WTC11 (cell line): ENCODE data around the gene FANCI. TPM values are rescaled to one million over a fixed set of nuclear protein-coding genes. Genes with fewer than 3 reads are reported as not detected.
A peak's percentile ranks its signal among the peaks of the same experiment; 100 is the strongest.

Experiments
- ATAC-seq: fragments of 200-7000 bp; cut with Tn5 transposase; 2 replicates; pipeline ENCODE4 v1.10.0; 2021; ENCODE audit warnings: mild to moderate bottlenecking, moderate library complexity
- CTCF ChIA-PET: fragments of 300-600 bp; sonication (Branson Sonifier 250); formaldehyde crosslinking; loops from one replicate; lab custom pipeline; 2021; ENCODE audit warnings: antibody characterized with exemption; lab: Charles Lee
- POLR2A ChIA-PET: fragments of 350-600 bp; sonication (Branson Sonifier 250); formaldehyde crosslinking; loops from one replicate; lab custom pipeline; 2021; ENCODE audit warnings: antibody characterized with exemption; lab: Charles Lee
- DNase-seq: peaks from one replicate; pipeline ENCODE4 v3.0.0; 2021; ENCODE audit warnings: low spot score
- H3K27ac Mint-ChIP-seq: 2 replicates; pipeline ENCODE4 v1.8.0; 2021; ENCODE audit warnings: mixed read lengths
- H3K27me3 Mint-ChIP-seq: 2 replicates; pipeline ENCODE4 v1.8.0; 2021; ENCODE audit warnings: low read depth, mild to moderate bottlenecking, moderate library complexity, mixed read lengths
- H3K36me3 Mint-ChIP-seq: 2 replicates; pipeline ENCODE4 v1.8.0; 2021; ENCODE audit warnings: mixed read lengths
- H3K4me1 Mint-ChIP-seq: 2 replicates; pipeline ENCODE4 v1.8.0; 2022; ENCODE audit warnings: mixed read lengths
- H3K4me3 Mint-ChIP-seq: 2 replicates; pipeline ENCODE4 v1.8.0; 2021; ENCODE audit warnings: mild to moderate bottlenecking, moderate library complexity, mixed read lengths
- H3K9me3 Mint-ChIP-seq: 2 replicates; pipeline ENCODE4 v1.8.0; 2021; ENCODE audit warnings: mixed read lengths
- ATF3 ChIP-seq: sonication (generic); formaldehyde crosslinking; conservative IDR thresholded peaks from 2 replicates; pipeline ENCODE4 v1.8.1; 2022; ENCODE audit warnings: mild to moderate bottlenecking, missing genetic modification reagents
- ATF6 ChIP-seq: sonication (generic); formaldehyde crosslinking; IDR thresholded peaks from 2 replicates; pipeline ENCODE4 v1.8.1; 2023; ENCODE audit warnings: mild to moderate bottlenecking, missing genetic modification reagents
- E2F5 ChIP-seq: sonication (generic); formaldehyde crosslinking; IDR thresholded peaks from 2 replicates; pipeline ENCODE4 v1.8.1; 2022; ENCODE audit warnings: mild to moderate bottlenecking, moderate library complexity, missing genetic modification reagents
- FOXP1 ChIP-seq: sonication (generic); formaldehyde crosslinking; IDR thresholded peaks from 2 replicates; pipeline ENCODE4 v1.8.0; 2022; ENCODE audit warnings: missing genetic modification reagents, mild to moderate bottlenecking, moderate library complexity, borderline replicate concordance
- GRHL2 ChIP-seq: fragments of 250-450 bp; sonication (Bioruptor Pico); IDR thresholded peaks from 2 replicates; pipeline ENCODE4 v1.8.0; 2022; ENCODE audit warnings: mild to moderate bottlenecking, moderate library complexity; ENCODE audit not compliant: insufficient replicate concordance, severe bottlenecking
- JUN ChIP-seq: sonication (generic); formaldehyde crosslinking; IDR thresholded peaks from 2 replicates; pipeline ENCODE4 v1.8.0; 2023; ENCODE audit warnings: mild to moderate bottlenecking, missing genetic modification reagents
- MYBL2 ChIP-seq: sonication (generic); formaldehyde crosslinking; IDR thresholded peaks from 2 replicates; pipeline ENCODE4 v1.8.1; 2023; ENCODE audit warnings: mild to moderate bottlenecking, moderate library complexity, missing genetic modification reagents
- NR3C1 ChIP-seq: sonication (generic); formaldehyde crosslinking; conservative IDR thresholded peaks from 2 replicates; pipeline ENCODE4 v1.8.1; 2023; ENCODE audit warnings: low read depth, mild to moderate bottlenecking, missing genetic modification reagents
- SMAD3 ChIP-seq: sonication (generic); formaldehyde crosslinking; IDR thresholded peaks from 2 replicates; pipeline ENCODE4 v1.8.0; 2022; ENCODE audit warnings: missing genetic modification reagents, mild to moderate bottlenecking, borderline replicate concordance
- SOX15 ChIP-seq: fragments of 250-450 bp; sonication (Bioruptor Pico); IDR thresholded peaks from 2 replicates; pipeline ENCODE4 v1.9.0; 2021; ENCODE audit warnings: mild to moderate bottlenecking
- TEAD1 ChIP-seq: sonication (generic); formaldehyde crosslinking; IDR thresholded peaks from 2 replicates; pipeline ENCODE4 v1.8.0; 2022; ENCODE audit warnings: mild to moderate bottlenecking, missing genetic modification reagents
- TP53 ChIP-seq: sonication (generic); formaldehyde crosslinking; IDR thresholded peaks from 2 replicates; pipeline ENCODE4 v1.8.1; 2023; ENCODE audit warnings: mild to moderate bottlenecking, missing genetic modification reagents
- USF2 ChIP-seq: sonication (generic); formaldehyde crosslinking; IDR thresholded peaks from 2 replicates; pipeline ENCODE4 v1.8.1; 2023; ENCODE audit warnings: mild to moderate bottlenecking, missing genetic modification reagents, moderate library complexity
- ZNF232 ChIP-seq: sonication (generic); formaldehyde crosslinking; IDR thresholded peaks from 2 replicates; pipeline ENCODE4 v1.8.0; 2022; ENCODE audit warnings: mild to moderate bottlenecking, missing genetic modification reagents
- ZNF263 ChIP-seq: sonication (generic); formaldehyde crosslinking; IDR thresholded peaks from 2 replicates; pipeline ENCODE4 v1.8.1; 2022; ENCODE audit warnings: low read depth, mild to moderate bottlenecking, moderate library complexity, missing genetic modification reagents
- ZNF396 ChIP-seq: fragments of 250-450 bp; sonication (Bioruptor Pico); IDR thresholded peaks from 2 replicates; pipeline ENCODE4 v1.8.0; 2021; ENCODE audit warnings: mild to moderate bottlenecking, moderate library complexity, borderline replicate concordance
- ZNF416 ChIP-seq: fragments of 250-450 bp; sonication (Bioruptor Pico); IDR thresholded peaks from 2 replicates; pipeline ENCODE4 v1.9.0; 2021; ENCODE audit warnings: mild to moderate bottlenecking, inconsistent platforms
- ZNF512 ChIP-seq: sonication (generic); formaldehyde crosslinking; IDR thresholded peaks from 2 replicates; pipeline ENCODE4 v1.8.1; 2022; ENCODE audit warnings: missing genetic modification reagents, borderline replicate concordance
- total RNA-seq: library from RNA; stranded (reverse); gene quantifications from 3 replicates; pipeline ENCODE4 v1.2.3, GENCODE V29; 2021
- TF ChIP-seq, protein P1 (sequence below): sonication (generic); formaldehyde crosslinking; IDR thresholded peaks from 2 replicates; pipeline ENCODE4 v1.8.0; 2023; ENCODE audit warnings: missing genetic modification reagents, mild to moderate bottlenecking, borderline replicate concordance
- TF ChIP-seq, protein P2 (sequence below): sonication (generic); formaldehyde crosslinking; IDR thresholded peaks from 2 replicates; pipeline ENCODE4 v1.8.1; 2022; ENCODE audit warnings: low read depth, missing genetic modification reagents, borderline replicate concordance

Gene FANCI
- total RNA-seq, 1 experiment from 2014 or later: 108 TPM

- peaks cover 41% of the 10 kb centered on the region for H3K4me1 Mint-ChIP-seq
- ATAC-seq: no peak
- TF ChIP-seq ZNF512 (no peak), MYBL2 (CRISPR knock-in tag) (no peak), SOX15 (CRISPR knock-in tag) (no peak), ZNF263 (CRISPR knock-in tag) (no peak), GRHL2 (CRISPR knock-in tag) (no peak), SMAD3 (CRISPR knock-in tag) (no peak), E2F5 (no peak), USF2 (CRISPR knock-in tag) (no peak), ATF6 (CRISPR knock-in tag) (no peak), ZNF232 (CRISPR knock-in tag) (no peak), ATF3 (CRISPR knock-in tag) (no peak), TEAD1 (no peak), NR3C1 (CRISPR knock-in tag) (no peak), ZNF396 (CRISPR knock-in tag) (no peak)
- TF ChIP-seq, protein P1, sequence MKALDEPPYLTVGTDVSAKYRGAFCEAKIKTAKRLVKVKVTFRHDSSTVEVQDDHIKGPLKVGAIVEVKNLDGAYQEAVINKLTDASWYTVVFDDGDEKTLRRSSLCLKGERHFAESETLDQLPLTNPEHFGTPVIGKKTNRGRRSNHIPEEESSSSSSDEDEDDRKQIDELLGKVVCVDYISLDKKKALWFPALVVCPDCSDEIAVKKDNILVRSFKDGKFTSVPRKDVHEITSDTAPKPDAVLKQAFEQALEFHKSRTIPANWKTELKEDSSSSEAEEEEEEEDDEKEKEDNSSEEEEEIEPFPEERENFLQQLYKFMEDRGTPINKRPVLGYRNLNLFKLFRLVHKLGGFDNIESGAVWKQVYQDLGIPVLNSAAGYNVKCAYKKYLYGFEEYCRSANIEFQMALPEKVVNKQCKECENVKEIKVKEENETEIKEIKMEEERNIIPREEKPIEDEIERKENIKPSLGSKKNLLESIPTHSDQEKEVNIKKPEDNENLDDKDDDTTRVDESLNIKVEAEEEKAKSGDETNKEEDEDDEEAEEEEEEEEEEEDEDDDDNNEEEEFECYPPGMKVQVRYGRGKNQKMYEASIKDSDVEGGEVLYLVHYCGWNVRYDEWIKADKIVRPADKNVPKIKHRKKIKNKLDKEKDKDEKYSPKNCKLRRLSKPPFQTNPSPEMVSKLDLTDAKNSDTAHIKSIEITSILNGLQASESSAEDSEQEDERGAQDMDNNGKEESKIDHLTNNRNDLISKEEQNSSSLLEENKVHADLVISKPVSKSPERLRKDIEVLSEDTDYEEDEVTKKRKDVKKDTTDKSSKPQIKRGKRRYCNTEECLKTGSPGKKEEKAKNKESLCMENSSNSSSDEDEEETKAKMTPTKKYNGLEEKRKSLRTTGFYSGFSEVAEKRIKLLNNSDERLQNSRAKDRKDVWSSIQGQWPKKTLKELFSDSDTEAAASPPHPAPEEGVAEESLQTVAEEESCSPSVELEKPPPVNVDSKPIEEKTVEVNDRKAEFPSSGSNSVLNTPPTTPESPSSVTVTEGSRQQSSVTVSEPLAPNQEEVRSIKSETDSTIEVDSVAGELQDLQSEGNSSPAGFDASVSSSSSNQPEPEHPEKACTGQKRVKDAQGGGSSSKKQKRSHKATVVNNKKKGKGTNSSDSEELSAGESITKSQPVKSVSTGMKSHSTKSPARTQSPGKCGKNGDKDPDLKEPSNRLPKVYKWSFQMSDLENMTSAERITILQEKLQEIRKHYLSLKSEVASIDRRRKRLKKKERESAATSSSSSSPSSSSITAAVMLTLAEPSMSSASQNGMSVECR (CRISPR knock-in tag): no peak
- H3K4me3 Mint-ChIP-seq: no peak overlapping the region
- no peaks in the 10 kb centered on the region for H3K27me3 Mint-ChIP-seq
- no peak overlapping the region for H3K27ac Mint-ChIP-seq
- POLR2A ChIA-PET: no interaction called here
- DNase-seq: no peak
- H3K36me3 Mint-ChIP-seq: peaks cover 11% of the 10 kb centered on the region; the same call in 1 of the 2 replicates
- H3K9me3 Mint-ChIP-seq: no peaks in the 10 kb centered on the region
- CTCF ChIA-PET: interaction anchor here (1.5 to 4.0 kb wide), 4 partner anchors 12 to 137 kb away, joined by 4 to 35 read pairs (median 21); no protein-coding TSS in a partner anchor
Measured at GRCh38 chr15:89194608-89195007, 49.2 kb upstream of the FANCI start.

DNA sequence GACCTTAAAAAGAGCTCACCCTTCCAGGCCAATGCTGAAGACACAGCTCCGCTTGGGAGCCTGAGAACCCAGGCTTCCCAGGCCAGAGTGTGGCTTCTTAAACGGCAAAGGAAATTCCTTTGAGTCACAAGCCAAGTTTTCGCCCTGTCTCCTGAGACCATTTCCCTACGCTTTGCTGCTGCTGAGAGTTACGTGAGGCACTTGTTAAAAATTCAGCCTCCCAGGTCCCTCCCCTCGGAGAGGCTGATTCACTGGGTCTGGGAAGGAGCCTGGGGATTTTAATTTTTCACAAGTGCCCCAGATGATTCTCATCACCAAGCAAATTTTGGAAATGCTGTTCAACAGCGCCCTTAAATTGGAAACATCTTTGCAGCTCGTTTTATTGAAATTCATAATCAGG is 47.9 kb upstream of the FANCI start:
- Mint-ChIP-seq H3K27me3 (no peaks in the 10 kb centered on the region), H3K9me3 (no peaks in the 10 kb centered on the region), H3K36me3 (peaks cover 10% of the 10 kb centered on the region; the same call in 1 of the 2 replicates), H3K4me3 (no peak overlapping the region), H3K4me1 (peaks cover 49% of the 10 kb centered on the region), H3K27ac (peak overlapping the region; percentile 61; the same call in 1 of the 2 replicates)
- DNase-seq (no peak), ATAC-seq (no peak)
- CTCF ChIA-PET: interaction anchor here (1.0 to 4.0 kb wide), 5 partner anchors 11 to 317 kb away, joined by 3 to 35 read pairs (median 12); no protein-coding TSS in a partner anchor
- no peak for TF ChIP-seq USF2 (CRISPR knock-in tag)
- TF ChIP-seq ZNF232 (CRISPR knock-in tag): no peak
- no peak for TF ChIP-seq JUN (CRISPR knock-in tag)
- TF ChIP-seq, protein P2, sequence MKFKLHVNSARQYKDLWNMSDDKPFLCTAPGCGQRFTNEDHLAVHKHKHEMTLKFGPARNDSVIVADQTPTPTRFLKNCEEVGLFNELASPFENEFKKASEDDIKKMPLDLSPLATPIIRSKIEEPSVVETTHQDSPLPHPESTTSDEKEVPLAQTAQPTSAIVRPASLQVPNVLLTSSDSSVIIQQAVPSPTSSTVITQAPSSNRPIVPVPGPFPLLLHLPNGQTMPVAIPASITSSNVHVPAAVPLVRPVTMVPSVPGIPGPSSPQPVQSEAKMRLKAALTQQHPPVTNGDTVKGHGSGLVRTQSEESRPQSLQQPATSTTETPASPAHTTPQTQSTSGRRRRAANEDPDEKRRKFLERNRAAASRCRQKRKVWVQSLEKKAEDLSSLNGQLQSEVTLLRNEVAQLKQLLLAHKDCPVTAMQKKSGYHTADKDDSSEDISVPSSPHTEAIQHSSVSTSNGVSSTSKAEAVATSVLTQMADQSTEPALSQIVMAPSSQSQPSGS (CRISPR knock-in tag): no peak
- TF ChIP-seq ZNF416 (CRISPR knock-in tag): no peak
- TF ChIP-seq FOXP1 (CRISPR knock-in tag): no peak
- TF ChIP-seq TP53 (CRISPR knock-in tag): no peak
- POLR2A ChIA-PET: no interaction called here
